ENCODE results near the gene TMEM82.

GRCh38 chr1:15724949-15725880, 17.1 kb upstream of the TMEM82 start:
- TF ChIP-seq, protein P1, sequence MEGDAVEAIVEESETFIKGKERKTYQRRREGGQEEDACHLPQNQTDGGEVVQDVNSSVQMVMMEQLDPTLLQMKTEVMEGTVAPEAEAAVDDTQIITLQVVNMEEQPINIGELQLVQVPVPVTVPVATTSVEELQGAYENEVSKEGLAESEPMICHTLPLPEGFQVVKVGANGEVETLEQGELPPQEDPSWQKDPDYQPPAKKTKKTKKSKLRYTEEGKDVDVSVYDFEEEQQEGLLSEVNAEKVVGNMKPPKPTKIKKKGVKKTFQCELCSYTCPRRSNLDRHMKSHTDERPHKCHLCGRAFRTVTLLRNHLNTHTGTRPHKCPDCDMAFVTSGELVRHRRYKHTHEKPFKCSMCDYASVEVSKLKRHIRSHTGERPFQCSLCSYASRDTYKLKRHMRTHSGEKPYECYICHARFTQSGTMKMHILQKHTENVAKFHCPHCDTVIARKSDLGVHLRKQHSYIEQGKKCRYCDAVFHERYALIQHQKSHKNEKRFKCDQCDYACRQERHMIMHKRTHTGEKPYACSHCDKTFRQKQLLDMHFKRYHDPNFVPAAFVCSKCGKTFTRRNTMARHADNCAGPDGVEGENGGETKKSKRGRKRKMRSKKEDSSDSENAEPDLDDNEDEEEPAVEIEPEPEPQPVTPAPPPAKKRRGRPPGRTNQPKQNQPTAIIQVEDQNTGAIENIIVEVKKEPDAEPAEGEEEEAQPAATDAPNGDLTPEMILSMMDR (conservative IDR thresholded peaks at IDR 0.05; ENCODE audit: low read length), result no peak
- no peak for TF ChIP-seq EZH2phosphoT487 (IDR thresholded peaks at IDR 0.05; ENCODE audit: borderline replicate concordance, low read depth, low read length)
